NCI-H526 (cell line): ENCODE measurements around the gene STEAP4.
A peak's percentile ranks its signal among the peaks of the same experiment; 100 is the strongest.
"Not testable (repeated sequence)": the region's sequence is repeated elsewhere in the genome, so short reads cannot be mapped to it uniquely, and the experiment has no call there.

Source experiments
- DNase-seq, 2 experiments: peaks; one replicate each; lab custom pipeline; 2025; lab: John Stamatoyannopoulos, UW

The STEAP4 gene

GRCh38 chr7:88268051-88268450 is 38.6 kb downstream of the STEAP4 start:
- DNase-seq = no peak

- no peak for DNase-seq
These were observed 39.3 kb downstream of the STEAP4 start for GRCh38 chr7:88267421-88267820.

- DNase-seq = not testable (repeated sequence)
These were observed 41.7 kb downstream of the STEAP4 start for GRCh38 chr7:88264987-88265386.

DNA sequence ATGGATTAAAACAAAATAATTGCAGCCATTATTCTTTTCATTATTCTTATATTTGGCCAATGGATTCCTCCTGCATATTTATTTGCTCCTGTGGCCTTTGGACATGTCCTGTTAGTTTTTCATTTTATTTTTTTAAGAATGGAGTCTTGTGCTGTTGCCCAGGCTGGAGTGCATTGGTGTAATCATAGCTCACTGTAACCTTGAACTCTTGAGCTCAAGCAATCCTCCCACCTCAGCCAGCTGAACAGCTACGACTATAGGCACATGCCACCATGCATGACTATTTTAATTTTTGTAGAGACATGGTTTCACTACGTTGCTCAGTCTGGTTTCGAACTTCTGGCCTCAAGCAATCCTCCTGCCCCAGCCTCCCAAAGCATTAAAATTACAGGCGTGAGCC is 44.1 kb downstream of the STEAP4 start:
- DNase-seq = no peak

- no peak for DNase-seq
These were observed 46.0 kb downstream of the STEAP4 start for GRCh38 chr7:88260719-88261118.

DNA sequence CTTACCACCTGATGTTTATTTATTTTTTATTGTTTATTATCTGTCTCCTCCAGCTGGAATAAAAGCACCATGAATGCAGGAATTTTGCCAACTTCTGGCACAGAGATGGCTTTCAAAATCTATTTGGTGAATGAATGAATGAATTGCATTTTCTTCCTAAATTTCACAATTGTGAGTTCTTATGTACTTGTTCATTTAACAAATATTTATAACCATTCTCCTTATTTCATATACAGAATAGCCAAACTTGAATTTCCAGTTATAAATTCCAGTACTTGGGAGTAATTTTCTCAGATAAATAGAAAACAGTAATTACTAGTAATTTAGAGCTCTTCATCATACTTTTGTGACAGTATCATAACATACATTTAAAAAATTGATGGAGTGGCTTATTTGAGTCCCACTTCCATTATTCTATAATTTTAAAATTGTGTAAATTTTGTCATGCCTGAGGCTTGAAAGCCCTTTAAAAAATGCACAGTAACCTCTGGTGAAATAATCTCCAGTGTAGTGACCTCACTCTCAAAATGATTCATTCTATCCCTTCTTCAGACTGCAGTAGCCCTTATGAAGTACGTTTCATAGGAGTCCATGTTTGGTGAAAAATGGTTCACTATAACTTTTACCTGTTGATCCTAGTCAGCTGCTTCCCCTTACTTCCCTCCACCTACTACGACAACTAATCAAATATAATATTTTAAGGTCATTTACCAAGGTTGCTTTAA is 46.9 kb downstream of the STEAP4 start:
- DNase-seq = no peak

GRCh38 chr7:88258296-88258695 is 48.4 kb downstream of the STEAP4 start:
- DNase-seq = not testable (repeated sequence)

DNA sequence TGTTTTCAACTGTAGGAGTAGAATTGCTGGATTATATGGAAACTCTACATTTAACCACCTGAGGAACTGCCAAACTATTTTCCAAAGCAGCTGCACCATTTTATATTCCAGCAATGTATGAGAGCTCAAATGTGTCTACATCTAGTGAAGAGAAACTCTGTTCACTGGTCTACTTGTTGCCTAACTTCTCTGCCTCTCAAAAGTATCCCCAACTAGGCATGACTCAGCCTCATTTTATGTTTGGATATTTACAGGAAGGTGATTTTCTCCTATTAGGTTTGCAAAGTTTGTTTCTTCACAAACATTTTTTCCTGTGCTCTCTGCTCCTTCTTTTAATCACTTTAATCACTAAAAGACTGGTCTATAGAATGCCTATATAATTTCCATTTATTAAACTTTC is 49.8 kb downstream of the STEAP4 start:
- no peak for DNase-seq

DNA sequence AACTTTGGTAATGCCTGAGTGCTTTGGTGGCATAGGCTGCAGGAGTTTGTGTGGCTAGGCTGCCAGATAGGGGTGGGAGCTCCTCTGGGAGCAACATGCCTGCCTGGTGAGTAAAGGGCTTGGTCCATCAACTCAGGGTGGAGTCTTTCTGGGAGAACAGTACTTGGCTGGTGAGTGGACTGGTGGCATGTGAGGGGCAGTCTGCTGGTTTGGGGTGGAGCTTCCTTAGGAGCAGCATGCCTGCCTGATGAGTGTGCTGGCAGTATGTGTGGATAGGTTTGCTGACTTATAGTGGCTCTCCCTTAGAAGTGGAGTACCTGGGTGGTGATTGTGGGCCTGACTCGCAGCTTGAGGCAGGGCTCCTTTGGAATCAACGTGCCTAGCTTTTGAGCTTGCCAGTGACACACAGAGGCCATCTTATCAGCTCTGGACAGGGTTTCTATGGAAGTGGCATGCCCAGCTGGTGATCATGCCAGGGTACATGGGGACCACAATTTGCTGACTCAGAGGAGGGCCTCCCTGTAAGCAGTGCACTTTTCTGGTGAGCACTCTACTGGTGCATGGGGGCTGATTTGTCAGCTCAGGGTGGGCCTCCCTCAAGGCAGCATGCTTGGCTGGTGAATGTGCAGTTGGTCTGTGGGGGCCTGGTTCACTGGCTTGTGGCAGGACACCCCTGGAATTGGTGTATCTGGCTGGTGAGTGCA is 51.8 kb downstream of the STEAP4 start:
- DNase-seq = no peak

DNA sequence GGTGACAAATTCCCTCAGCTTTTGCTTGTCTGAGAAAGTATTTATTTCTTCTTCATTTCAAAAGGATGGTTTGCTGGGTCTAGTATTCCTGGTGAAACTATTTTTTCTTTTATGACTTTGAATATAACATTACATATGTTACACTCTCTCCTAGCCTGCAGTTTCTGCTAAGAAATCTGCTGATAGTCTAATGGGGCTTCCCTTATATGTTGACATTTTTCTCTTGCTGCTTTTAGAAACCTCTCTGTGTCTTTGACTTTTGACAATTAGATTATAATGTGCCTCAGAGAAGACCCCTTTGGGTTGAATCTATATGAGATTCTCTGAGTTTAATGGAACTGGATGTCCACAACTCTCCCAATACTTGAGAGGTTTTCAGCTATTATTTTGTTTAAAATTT is 53.1 kb downstream of the STEAP4 start:
- no peak for DNase-seq

DNA sequence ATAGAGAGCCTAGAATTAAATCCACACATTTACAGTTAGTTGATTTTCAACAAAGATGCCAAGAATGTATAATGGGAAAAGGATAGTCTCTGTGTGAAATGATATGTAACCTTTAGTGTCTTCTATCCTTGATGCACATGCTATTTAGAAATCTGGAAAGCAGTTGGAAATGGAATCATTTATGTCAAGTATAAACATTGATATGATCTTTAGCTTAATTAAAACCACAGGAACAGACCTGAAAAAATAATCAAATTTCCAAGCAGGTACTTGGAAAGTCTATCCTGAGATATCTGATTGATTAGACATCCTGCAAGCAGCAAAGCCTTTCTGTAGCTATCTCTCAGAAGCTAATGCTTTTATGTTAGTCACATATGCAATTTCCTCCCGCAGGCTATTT is 62.4 kb downstream of the STEAP4 start:
- DNase-seq = no peak

GRCh38 chr7:88243345-88243909 is 63.3 kb downstream of the STEAP4 start:
- DNase-seq = peak; percentile 69 to 71

DNA sequence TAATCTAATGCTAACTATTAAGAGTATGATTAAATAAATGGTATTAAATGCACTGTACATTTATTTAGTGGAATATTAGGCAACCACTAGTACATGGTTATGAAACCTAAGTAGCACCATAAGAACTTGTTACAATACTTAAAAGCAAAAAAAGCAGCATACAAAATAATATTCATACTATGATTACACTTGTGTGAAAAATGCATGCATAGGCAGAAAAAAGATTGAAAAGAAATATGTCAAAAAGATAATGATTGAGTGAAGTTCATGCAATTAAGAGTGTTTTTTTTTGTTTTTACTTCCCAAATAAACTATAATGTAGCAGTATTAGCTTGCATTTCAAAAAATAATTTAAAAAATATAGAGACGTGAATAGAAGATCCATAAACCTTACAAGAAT is 66.8 kb downstream of the STEAP4 start:
- no peak for DNase-seq

DNA sequence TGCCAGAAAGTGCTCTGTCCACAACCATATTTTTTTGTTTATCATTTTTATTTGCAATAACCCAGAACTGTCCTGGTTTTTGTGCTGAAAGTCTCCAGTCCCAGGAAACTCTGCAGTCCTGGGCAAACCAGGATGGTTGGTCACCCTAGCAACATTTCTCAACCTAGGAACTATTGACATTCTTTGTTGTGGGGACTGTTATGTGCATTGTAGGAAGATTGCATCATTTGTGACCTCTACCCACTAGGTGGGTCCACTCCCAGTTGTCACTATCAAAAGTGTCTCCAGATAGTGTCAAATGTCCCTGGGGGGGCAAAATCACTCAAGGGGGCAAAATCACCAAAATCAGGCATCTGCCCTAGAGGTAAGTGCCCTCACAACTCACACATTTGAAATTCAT is 72.9 kb downstream of the STEAP4 start:
- DNase-seq = no peak

GRCh38 chr7:88230646-88231045 is 76.0 kb downstream of the STEAP4 start:
- no peak for DNase-seq

GRCh38 chr7:88229302-88229995 is 77.2 kb downstream of the STEAP4 start:
- DNase-seq = no peak

- DNase-seq = no peak
These were observed 79.7 kb downstream of the STEAP4 start for GRCh38 chr7:88226886-88227516.

DNA sequence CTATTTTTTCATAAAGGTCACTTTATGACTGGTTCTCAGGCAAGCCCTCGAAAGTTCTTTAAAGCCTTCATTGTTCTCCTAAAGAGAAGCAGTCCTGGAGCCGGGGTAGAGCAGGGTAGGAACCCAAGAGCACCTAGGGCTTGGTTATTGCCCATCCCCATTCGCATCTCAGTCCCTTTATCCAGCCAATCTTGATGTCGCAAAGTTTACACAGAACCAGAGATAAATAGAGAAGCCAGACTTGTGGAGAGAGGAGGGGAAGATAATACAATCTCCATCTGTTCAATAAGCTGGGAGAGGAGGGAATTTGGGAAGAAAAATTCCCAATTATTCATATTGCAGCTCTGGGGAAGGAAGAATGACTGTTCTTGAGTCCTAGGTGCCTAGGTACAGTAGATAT is 80.5 kb downstream of the STEAP4 start:
- no peak for DNase-seq

GRCh38 chr7:88224601-88225275 is 82.0 kb downstream of the STEAP4 start:
- DNase-seq = no peak

DNA sequence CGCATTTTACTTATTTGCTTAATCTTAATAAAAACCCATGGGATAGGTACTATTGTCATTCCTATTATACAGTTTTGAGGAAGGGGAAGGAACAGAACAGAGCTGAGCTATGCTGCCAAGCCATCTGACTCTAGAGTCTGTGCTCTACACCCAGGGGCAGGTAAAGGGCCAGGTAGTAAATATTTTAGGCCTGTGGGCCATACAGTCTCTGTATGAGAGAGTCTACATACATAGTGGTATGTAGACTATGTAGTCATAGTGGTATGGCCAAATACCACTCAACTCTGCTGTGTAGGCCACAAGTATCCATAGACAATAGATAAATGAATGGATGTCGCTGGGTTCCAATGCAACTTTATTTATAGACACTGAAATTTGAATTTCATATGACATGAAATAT is 83.4 kb downstream of the STEAP4 start:
- DNase-seq = no peak
